HepG2 (cell line): ENCODE measurements around the gene SFI1. TPM values are rescaled to one million over a fixed set of nuclear protein-coding genes. Genes with fewer than 3 reads are reported as not detected.

ENCODE experiments used
- ATAC-seq: fragments of 200-7000 bp; cut with Tn5 transposase; 3 replicates; pipeline ENCODE4 v1.9.1; 2020; ENCODE audit warnings: mild to moderate bottlenecking, moderate library complexity
- BruUV-seq: library from RNA; stranded (reverse); fragments of 400-500 nt; replicated peaks from 2 replicates; lab custom pipeline; 2021; lab: Mats Ljungman, UMichigan
- CTCF ChIA-PET: fragments of 300-600 bp; formaldehyde crosslinking; extraction: SDS; loops from one replicate; lab custom pipeline; 2021; ENCODE audit warnings: low total read pairs, inconsistent platforms, low intra/inter-chr PET ratio; lab: Yijun Ruan, JAX
- POLR2A ChIA-PET: fragments of 350-600 bp; sonication (Branson Sonifier 250); formaldehyde crosslinking; loops from one replicate; lab custom pipeline; 2020; ENCODE audit warnings: antibody characterized with exemption, inconsistent platforms; lab: Yijun Ruan, JAX
- DNase-seq: peaks from one replicate; pipeline ENCODE4 v3.0.0-alpha.2; 2015; ENCODE audit warnings: low spot score
- FAIRE-seq: peaks from 3 replicates; lab custom pipeline; 2011; peaks lifted over from hg19 to GRCh38; lab: Jason Lieb, UNC
- H2AFZ ChIP-seq: one replicate; pipeline ENCODE4 v1.6.1; 2011; ENCODE audit warnings: low read length, inconsistent platforms
- H3K27ac ChIP-seq: fragments of 300-600 bp; 3 replicates; pipeline ENCODE4 v1.8.0; 2011; ENCODE audit warnings: mixed run types, mild to moderate bottlenecking, mixed read lengths, low read length, inconsistent platforms; ENCODE audit not compliant: insufficient read depth; ENCODE audit errors: extremely low read length
- H3K27me3 ChIP-seq, 2 experiments: fragments of 200-600 bp in 1 of 2; 2 replicates in 1 of 2; 3 replicates in 1 of 2; pipeline versions ENCODE4 v1.6.0 to v1.8.0; 2011; ENCODE audit warnings: low read length in 2 of 2, mild to moderate bottlenecking in 2 of 2, moderate library complexity in 2 of 2, inconsistent platforms in 1 of 2; ENCODE audit not compliant: insufficient read depth in 2 of 2, control insufficient read depth in 1 of 2
- H3K36me3 ChIP-seq, 2 experiments: fragments of 200-600 bp in 1 of 2; replicated peaks in 1 of 2; 2 replicates in 1 of 2; 3 replicates in 1 of 2; pipeline versions ENCODE4 v1.5.1 to v1.8.0; 2011; ENCODE audit warnings: low read length in 2 of 2, inconsistent platforms in 1 of 2; ENCODE audit not compliant: insufficient read depth in 2 of 2, control insufficient read depth in 1 of 2
- H3K4me1 ChIP-seq: 2 replicates; pipeline ENCODE4 v1.5.1; 2012; ENCODE audit warnings: low read length, inconsistent platforms; ENCODE audit not compliant: insufficient read depth
- H3K4me2 ChIP-seq: 2 replicates; pipeline ENCODE4 v1.6.0; 2011; ENCODE audit warnings: low read depth, low read length, inconsistent platforms
- H3K4me3 ChIP-seq, 3 experiments: fragments of 200-600 bp in 1 of 3; sonication (generic), shearing (Covaris generic) in 1 of 3; replicated peaks in 1 of 3; 2 replicates each; pipeline ENCODE4 v1.5.1; 2011 to 2016; ENCODE audit warnings: low read length in 3 of 3, inconsistent platforms in 2 of 3, low read depth in 2 of 3, mild to moderate bottlenecking in 2 of 3, control low read depth in 1 of 3, mixed read lengths in 1 of 3; ENCODE audit not compliant: insufficient read depth in 1 of 3
- H3K79me2 ChIP-seq: one replicate; pipeline ENCODE4 v1.6.1; 2011; ENCODE audit warnings: low read length, inconsistent platforms; ENCODE audit not compliant: insufficient read depth
- H3K9ac ChIP-seq: 2 replicates; pipeline ENCODE4 v1.6.0; 2011; ENCODE audit warnings: mild to moderate bottlenecking, low read depth, low read length, inconsistent platforms; ENCODE audit not compliant: insufficient read depth
- H3K9me3 ChIP-seq: 2 replicates; pipeline ENCODE4 v1.5.1; 2012; ENCODE audit warnings: mild to moderate bottlenecking, low read length
- H4K20me1 ChIP-seq: 2 replicates; pipeline ENCODE4 v1.6.0; 2011; ENCODE audit warnings: inconsistent platforms, mild to moderate bottlenecking, low read length, moderate library complexity; ENCODE audit not compliant: insufficient read depth
- NFATC3 ChIP-seq: sonication (generic); formaldehyde crosslinking; IDR thresholded peaks from 2 replicates; pipeline ENCODE4 v1.5.1; 2020; ENCODE audit warnings: mild to moderate bottlenecking, missing genetic modification reagents
- PPARG ChIP-seq: conservative IDR thresholded peaks from 2 replicates; pipeline ENCODE4 v1.6.1; 2016; ENCODE audit warnings: missing biosample characterization, missing genetic modification reagents
- RORA ChIP-seq: sonication (generic); formaldehyde crosslinking; IDR thresholded peaks from 2 replicates; pipeline ENCODE4 v1.5.0; 2020; ENCODE audit warnings: mild to moderate bottlenecking, missing genetic modification reagents, moderate library complexity
- RXRB ChIP-seq: IDR thresholded peaks from 2 replicates; pipeline ENCODE4 v1.6.1; 2016; ENCODE audit warnings: borderline replicate concordance, missing genetic modification reagents, missing compliant biosample characterization
- ZC3H4 ChIP-seq: sonication (generic); formaldehyde crosslinking; IDR thresholded peaks from 2 replicates; pipeline ENCODE4 v1.4.0; 2020; ENCODE audit warnings: missing genetic modification reagents, borderline replicate concordance
- ZNF687 ChIP-seq: sonication (generic); formaldehyde crosslinking; IDR thresholded peaks from 2 replicates; pipeline ENCODE4 v1.5.1; 2020; ENCODE audit warnings: mild to moderate bottlenecking, missing genetic modification reagents, moderate library complexity
- ZNF746 ChIP-seq: sonication (generic); formaldehyde crosslinking; IDR thresholded peaks from 2 replicates; pipeline ENCODE4 v1.8.0; 2022; ENCODE audit warnings: mild to moderate bottlenecking, missing genetic modification reagents
- WGBS: methylation state at CpG from one replicate; pipeline ENCODE4 v1.1.6; 2017; ENCODE audit warnings: low lambda C conversion rate; 5-methylcytosine and 5-hydroxymethylcytosine counted together
- in situ Hi-C: cut with HindIII; loops from 2 replicates; pipeline ENCODE4 v1.10.0; 2017; ENCODE audit warnings: low pct_unique_long_range_greater_than_20kb; ENCODE audit not compliant: extremely low pct_ligation_motif_present
- intact Hi-C: fragments of 100-400 bp; cut with micrococcal nuclease; formaldehyde crosslinking; loops from one replicate; pipeline ENCODE4 v1.10.0; 2022; ENCODE audit not compliant: unreplicated experiment
- polyA plus RNA-seq, 8 experiments: library from polyadenylated mRNA; depleted of rRNA in 3 of 8; stranded (reverse) in 7 of 8; unstranded in 1 of 8; fragments of >200 nt; fragmentation: Illumina TruSeq in 4 of 8; extraction: Trizol in 4 of 8; gene quantifications; 2 replicates each; pipeline versions ENCODE4 v1.2.1 to v1.2.3, GENCODE V29; 2011 to 2016; ENCODE audit warnings: low read depth in 4 of 8, missing spikeins in 1 of 8, mixed read lengths in 1 of 8; ENCODE audit not compliant: insufficient read depth in 1 of 8
- total RNA-seq, 5 experiments: library from RNA; depleted of rRNA; stranded (reverse); fragments of >200 nt; fragmentation: Illumina TruSeq; extraction: Trizol; gene quantifications; 2 replicates each; pipeline ENCODE4 v1.2.3, GENCODE V29; 2016; ENCODE audit warnings: low read depth in 1 of 5

Gene SFI1
- total and polyA plus RNA-seq, 2 of the 13 experiments (the other 11 are each of a cell fraction or from before 2014, with no cell fraction given), result 20.5 to 40.1 TPM

- H3K9ac ChIP-seq, result no peak overlapping the region
- ATAC-seq (no peak), FAIRE-seq (no peak)
- no peaks in the 10 kb centered on the region for H3K79me2 ChIP-seq
- H3K9me3 ChIP-seq, result no peaks in the 10 kb centered on the region
- H3K36me3 ChIP-seq, result peaks cover 0 to 2% of the 10 kb centered on the region in 2 experiments; a peak in 4 of 5 replicates
- intact Hi-C loops, result no loop called here
- H3K27ac ChIP-seq, result no peak overlapping the region
- no TSS peak for BruUV-seq
- ChIA-PET POLR2A (interaction anchor here (1.3 kb wide), 1 partner anchor 26 kb away, joined by 3 read pairs; no protein-coding TSS in a partner anchor), CTCF (no interaction called here)
- no peak overlapping the region for H3K4me3 ChIP-seq
- H3K4me1 ChIP-seq, result peaks cover 61% of the 10 kb centered on the region
- WGBS, result 96% methylated on average over 5 of the region's 5 CpGs
- H3K4me2 ChIP-seq, result no peak overlapping the region
- no peaks in the 10 kb centered on the region for H3K27me3 ChIP-seq
- in situ Hi-C loops, result no loop called here
- H2AFZ ChIP-seq, result no peak overlapping the region
- H4K20me1 ChIP-seq, result no peaks in the 10 kb centered on the region
- no peak for TF ChIP-seq NFATC3 (CRISPR knock-in tag)
- TF ChIP-seq RORA (CRISPR knock-in tag), result no peak
- no peak for TF ChIP-seq ZNF746 (CRISPR knock-in tag)
- no peak for TF ChIP-seq ZC3H4 (CRISPR knock-in tag)
- no peak for TF ChIP-seq PPARG
- TF ChIP-seq, all 625 proteins: peak for 0
- DNase-seq, result no peak
Observed at GRCh38 chr22:31577711-31578110, 81.4 kb downstream of the SFI1 start.

GRCh38 chr22:31578171-31578570 lies 81.8 kb downstream of the SFI1 start:
- in situ Hi-C loops, result no loop called here
- peaks cover 0 to 2% of the 10 kb centered on the region in 2 experiments; a peak in 4 of 5 replicates for H3K36me3 ChIP-seq
- 77% methylated on average over 3 of the region's 5 CpGs for WGBS
- H3K4me1 ChIP-seq, result peaks cover 65% of the 10 kb centered on the region
- intact Hi-C loops, result no loop called here
- H3K4me2 ChIP-seq, result no peak overlapping the region
- no peak overlapping the region for H2AFZ ChIP-seq
- DNase-seq (no peak), FAIRE-seq (no peak), ATAC-seq (no peak)
- no peak overlapping the region for H3K27ac ChIP-seq
- no peaks in the 10 kb centered on the region for H3K27me3 ChIP-seq
- no peak overlapping the region for H3K9ac ChIP-seq
- H3K79me2 ChIP-seq, result no peaks in the 10 kb centered on the region
- peak; percentile 21 for TF ChIP-seq ZNF687 (CRISPR knock-in tag)
- TF ChIP-seq RXRB (CRISPR knock-in tag), result no peak
- no peaks in the 10 kb centered on the region for H4K20me1 ChIP-seq
- ChIA-PET POLR2A (interaction anchor here (1.3 kb wide), 1 partner anchor 26 kb away, joined by 3 read pairs; no protein-coding TSS in a partner anchor), CTCF (no interaction called here)
- H3K4me3 ChIP-seq, result no peak overlapping the region
- no peaks in the 10 kb centered on the region for H3K9me3 ChIP-seq
- no TSS peak for BruUV-seq
